DMS 273 (cell line): ENCODE results near the gene MYO1H.
A peak's percentile ranks its signal among the peaks of the same experiment; 100 is the strongest.
"Not testable (repeated sequence)": the region's sequence is repeated elsewhere in the genome, so short reads cannot be mapped to it uniquely, and the experiment has no call there.

Experiments
- DNase-seq: peaks from one replicate; lab custom pipeline; 2025; ENCODE audit not compliant: unreplicated experiment; lab: John Stamatoyannopoulos, UW

Gene MYO1H

DNA sequence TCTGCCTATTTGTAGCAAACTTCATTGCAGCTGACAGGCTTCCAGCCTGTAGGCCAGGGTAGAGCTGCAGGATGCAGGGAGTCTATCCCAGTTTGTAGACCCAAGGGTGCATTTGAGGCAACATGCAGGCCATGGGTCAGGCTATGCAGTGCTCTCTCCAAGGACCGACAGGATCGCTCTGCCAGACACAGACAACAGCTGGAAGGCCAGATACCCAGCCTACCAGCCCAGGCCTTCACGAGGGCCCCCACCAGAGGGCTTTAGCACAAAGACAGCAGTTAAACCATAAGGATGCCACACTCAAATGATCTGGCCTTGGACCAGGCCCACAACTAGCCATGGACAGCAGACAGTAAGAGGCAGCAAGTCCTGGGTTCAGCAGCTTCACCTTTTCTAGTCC lies 119.1 kb downstream of the MYO1H start:
- DNase-seq, result no peak

DNA sequence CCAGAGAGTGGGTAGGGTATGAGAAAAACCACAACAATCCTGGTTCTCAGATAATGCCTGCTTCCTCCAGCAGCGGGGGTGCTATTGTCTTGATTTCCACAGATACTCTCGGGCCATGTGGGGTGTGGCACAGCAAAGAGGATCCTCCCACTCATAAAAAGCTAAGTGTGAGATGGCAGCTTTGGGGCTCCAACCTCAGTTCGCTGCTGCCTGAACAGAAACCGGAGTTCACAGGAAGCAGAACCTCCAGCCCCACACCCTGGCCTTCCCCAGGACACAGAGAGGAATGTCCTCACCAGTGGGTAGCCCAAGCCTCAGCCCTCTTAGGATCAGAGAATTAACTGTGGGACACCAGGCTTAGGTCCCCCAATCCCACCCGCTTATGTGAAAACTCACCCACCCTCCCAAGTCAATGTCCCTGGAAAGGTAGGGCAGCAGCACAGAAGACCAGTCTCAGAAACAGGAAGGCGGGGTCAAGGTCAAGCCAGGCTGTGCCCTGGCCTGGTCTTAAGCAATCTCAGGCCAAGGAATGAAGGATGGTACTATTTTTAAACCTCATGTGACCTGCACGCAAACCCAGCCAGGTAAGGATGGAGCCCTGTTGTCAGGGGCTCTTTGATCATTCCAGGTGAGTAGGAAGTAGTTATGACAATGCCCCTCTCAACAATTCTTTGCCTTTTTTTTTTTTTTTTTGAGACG lies 120.4 kb downstream of the MYO1H start:
- DNase-seq, result no peak

DNA sequence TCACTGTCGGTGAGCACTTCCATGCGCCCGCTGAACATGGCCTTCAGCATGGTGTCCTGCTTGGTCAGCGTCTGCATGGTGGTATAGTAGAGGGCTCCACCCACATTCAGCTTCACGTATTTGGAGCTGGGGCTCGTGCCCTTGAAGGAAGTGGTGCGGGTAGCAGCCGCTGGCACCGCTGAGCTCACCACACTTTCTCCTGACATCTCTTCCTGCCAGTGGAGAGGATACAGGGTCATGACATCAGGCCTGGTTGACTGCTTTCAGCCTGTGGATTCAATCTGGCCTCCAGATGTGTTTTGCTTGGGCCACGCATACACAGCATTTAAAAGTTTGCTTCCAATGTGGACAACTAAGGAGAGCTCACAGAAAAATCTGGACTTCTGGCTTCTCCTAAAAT lies 121.8 kb downstream of the MYO1H start:
- no peak for DNase-seq

DNA sequence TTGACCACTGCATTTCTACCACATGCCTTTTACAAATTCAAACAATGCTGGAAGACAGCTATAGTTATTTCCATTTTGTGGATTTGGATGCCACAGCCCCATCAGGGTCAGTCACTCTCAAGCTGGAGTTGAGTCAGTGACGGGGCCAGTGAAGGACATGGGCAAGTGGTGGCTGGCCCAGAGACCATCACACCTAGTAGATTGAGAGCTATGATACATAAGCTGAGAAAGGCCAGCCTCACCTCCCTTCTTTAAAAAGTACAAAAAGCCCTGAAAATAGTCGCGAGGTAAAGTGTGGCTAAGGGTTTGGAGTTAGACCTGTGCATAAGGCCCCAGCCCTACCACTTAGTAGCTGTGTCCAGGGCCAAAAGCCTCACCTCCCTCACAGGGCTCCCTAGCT lies 125.3 kb downstream of the MYO1H start:
- DNase-seq, result no peak

DNA sequence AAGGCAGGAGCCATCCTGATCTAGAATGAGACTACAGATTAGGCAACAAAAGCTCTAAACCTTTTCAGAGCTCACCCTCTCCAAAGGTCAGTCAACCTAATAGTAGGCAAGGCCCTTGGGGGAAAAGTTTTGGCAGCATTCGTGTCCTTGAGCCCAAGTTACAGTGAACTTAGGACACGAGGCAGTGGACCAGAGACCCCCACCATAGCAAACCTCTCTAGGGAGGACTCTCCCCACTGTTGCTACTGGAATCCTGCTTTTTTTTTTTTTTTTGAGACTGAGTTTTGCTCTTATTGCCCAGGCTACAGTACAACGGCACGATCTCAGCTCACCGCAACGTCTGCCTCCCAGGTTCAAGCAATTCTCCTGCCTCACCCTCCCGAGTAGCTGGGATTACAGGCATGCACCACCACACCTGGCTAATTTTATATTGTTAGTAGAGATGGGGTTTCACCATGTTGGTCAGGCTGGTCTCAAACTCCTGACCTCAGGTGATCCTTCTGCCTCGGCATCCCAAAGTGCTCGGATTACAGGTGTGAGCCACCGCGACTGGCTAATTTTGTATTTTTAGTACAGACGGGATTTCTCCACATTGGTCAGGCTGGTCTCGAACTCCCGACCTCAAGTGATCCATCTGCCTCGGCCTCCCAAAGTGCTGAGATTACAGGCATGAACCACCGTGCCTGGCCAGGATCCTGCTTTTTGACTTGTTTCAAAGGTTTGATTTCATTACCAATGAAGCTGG lies 126.0 kb downstream of the MYO1H start:
- DNase-seq, result not testable (repeated sequence)

DNA sequence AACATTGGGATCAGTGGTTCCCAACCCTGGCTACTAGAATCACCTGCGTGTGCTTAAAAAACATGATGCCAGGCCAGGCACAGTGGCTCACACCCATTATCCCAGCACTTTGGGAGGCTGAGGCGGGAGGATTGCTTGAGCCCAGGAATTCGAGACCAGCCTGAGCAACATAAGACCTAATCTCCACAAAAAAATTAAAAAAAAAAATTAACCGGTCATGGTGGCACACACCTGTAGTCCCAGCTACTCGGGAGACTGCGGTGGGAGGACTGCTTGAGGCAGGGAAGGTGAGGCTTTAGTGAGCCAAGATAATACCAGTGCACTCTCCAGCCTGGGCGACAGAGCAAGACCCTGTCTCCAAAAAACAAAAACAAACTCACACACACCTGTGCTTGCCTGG lies 127.4 kb downstream of the MYO1H start:
- DNase-seq, result no peak

DNA sequence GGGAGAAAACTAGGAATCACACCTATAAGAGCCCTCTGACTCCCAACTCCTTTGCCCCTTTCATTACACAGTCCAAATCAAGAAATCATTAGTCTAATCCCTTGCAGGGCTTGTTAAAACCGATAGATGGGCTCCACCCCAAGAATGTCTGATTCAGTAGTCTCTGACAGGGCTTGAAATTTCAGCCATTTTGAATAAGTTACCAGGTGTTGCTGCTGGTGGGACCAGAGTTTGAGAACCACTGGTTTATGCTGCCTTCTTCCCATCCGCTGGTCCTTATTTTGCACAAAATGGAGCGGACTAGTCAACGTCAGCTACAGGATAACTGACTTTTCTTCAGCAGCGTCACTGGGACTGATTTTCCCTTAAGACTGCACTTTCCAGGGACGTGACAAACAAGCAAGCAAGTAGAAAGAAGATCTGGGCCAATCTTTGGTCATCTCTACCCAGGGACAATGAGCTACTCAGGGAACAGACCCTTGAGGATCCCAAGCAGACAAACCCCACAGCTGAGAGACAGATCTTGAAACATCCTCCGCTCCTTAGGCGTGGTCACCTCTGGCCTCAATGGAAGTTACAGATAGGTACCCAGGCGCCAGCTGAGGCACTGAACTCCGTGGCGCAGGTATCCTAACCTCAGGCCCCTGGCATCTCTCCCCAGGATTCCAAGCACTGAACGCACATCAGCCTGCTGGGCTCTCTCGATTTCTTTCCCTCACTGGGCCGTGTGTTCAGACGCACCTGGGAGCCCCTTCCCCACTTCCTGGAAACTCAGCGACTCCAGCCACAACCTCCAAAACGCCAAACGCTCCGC lies 128.5 kb downstream of the MYO1H start:
- peak; percentile 4 for DNase-seq

DNA sequence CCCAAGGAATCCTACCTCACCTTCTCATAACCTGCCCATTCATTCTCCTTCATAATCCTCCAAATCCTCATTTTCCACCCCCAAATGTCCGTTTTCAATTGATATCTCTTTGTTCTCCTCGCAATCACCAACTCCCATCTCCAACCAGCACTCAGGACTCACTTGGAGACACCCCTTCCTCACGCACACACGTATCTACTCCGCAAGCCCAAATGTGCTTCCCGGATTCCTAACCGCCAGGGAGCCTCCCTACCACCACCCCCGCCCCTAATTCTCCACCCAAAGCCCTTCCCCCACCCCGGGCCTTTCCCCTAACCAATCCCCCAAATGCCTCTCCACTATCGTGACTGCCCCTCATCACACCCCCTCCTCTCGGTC lies 129.1 kb downstream of the MYO1H start:
- no peak for DNase-seq

DNA sequence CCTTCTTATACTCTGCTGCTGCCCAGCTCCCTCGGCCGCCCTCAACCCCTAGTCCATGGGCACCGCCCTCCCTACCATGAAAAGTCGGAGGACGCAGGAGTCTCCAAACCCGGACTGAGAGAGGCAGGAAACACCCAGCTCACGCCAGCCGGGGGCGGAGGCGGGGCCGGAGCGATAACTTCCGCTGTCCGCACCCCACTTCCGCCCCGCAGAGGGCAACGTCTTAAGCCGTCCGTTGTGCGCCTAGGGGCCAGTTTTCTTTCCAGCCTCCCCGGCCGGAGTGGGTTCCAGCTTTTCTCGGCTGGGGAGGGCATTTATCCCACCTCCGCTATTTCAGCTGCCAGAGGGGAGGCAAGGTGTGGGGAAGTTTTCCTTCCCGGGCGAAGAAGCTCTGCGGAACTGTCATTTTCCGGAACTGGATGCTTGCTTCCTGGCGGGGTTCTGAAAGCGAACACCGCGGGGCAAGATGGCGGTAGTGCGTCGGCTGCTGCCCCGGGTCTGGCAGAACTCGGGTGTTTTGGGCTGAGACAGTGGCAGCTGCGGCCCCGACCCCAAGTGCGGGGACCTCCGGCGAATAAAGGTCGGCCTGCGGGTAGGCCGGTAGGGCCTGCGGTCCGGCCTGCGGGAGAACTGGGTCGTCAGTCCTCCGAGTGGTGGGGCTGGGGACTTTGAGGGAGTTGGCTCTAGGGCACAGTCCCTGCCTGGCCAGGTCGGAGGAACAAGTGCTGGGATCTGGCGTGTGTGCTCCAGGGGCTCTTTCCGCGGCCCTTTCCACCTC lies 129.7 kb downstream of the MYO1H start, which contains the start of the genes KCTD10 and UBE3B:
Gene KCTD10, minus strand, starts transcription at position 116 of the 778 bp plus-strand sequence. Its CDS starts 38 bp downstream, at position 78.
Gene UBE3B, plus strand, starts transcription at position 450 of the 778 bp plus-strand sequence. CDS start 5,918 bp downstream, outside the sequence.
- peak; percentile 94 for DNase-seq

DNA sequence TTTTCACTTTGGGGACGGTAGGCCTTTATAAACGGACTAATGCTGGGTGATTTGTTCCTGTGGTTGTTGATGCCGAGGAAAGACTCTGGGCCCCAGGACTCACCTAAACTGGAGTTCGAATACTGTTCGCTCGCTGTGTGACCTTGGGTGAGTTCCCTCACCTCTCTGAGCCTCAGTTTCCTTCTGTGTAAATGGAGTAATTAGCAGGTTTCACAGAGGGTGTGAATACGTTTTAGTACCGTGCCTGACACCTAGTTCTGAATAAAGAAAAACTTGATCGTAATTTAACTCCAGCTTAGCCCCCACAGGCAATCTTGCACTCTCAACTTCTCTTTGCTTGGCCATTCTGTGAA lies 130.2 kb downstream of the MYO1H start:
- DNase-seq, result no peak

DNA sequence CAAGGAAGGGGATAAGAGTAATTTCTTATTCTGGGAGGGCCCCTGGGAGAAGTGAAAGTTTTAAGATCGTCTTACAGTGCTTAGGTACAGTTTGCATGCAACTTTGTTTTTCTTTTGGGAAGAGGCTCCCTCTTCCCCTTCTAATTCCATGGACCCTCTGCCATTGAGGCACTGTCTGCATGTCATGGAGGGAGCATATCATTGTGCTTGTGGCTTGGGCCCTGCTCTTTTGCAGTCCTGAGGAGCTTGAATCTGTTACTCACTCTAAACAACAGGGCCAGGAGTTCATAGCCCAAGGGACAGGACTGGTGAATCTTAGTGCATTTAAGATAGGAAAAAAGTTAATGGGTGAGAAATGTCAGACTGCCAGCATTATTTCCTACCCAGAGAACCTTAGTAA lies 132.1 kb downstream of the MYO1H start:
- DNase-seq, result no peak

DNA sequence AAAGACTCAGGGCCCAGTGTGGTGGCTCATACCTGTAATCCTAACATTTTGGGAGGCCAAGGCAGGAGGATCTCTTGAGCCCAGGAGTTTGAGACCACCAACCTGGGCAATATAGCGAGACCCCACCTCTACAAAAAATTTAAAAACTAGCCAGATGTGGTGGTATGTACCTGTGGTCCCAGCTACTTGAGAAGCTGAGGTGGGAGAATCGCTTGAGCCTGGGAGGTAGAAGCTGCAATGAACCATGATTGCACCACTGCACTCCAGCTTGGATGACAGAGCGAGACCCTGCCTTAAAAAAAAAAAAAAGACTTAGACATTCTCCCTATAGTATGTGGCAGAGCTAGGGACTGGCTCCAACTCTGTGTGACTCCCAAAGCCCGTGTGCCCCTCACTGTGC lies 132.7 kb downstream of the MYO1H start:
- DNase-seq, result no peak

DNA sequence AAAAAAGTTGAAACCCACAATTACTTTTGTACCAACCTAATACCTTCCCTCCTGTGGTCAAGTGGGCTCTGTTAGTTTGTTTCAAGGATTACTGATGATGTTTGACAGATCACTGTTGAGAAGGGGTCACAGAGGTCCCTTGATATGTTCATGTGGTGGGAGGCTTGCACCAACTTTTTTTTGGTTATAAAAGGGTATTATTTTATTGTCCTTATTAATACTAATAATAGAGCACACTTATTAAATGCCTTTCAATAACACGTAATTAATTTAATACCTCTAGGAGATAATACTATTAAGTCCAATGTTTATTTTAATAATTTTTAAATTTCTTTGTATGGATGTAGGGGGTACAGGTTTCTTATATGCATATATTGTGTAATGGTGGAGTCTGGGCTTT lies 134.2 kb downstream of the MYO1H start:
- DNase-seq, result no peak

DNA sequence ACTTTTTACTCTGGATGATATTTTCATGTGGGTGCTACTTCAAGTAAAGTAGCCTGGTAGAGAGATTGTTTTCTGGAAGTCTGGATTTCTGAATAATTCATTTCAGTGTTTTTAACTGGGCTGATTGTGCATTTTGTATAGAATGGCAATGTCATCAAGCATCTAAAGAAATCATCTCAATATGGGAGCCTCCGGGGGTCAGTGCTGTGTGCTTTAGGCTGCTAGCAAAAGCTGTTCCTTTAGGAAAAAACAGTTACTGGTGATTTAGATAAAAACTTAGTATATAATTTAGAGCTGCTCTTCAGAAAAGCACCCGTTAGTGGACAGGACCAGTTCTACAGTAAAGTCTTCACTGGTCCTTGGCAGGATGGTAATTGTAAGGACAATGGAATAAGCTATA lies 134.8 kb downstream of the MYO1H start:
- no peak for DNase-seq

DNA sequence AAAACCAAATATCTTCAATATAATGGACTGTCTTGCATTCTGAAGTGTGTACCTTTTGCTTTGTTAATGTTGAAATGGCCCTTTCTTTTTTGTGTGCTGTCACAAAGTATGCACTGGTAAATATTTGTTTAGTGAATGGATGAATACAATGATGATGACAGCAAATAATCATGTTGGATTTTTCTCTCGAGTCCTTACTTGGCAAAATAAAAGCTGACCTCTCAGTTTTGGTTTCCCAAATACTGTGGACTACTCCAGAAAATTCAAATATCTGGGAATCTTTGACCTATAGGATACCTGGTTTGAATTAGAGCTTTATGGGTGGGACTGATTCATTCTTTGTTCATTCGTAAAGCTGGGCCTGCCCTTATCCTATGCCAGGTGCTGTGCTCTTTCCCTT lies 135.2 kb downstream of the MYO1H start:
- DNase-seq, result no peak

DNA sequence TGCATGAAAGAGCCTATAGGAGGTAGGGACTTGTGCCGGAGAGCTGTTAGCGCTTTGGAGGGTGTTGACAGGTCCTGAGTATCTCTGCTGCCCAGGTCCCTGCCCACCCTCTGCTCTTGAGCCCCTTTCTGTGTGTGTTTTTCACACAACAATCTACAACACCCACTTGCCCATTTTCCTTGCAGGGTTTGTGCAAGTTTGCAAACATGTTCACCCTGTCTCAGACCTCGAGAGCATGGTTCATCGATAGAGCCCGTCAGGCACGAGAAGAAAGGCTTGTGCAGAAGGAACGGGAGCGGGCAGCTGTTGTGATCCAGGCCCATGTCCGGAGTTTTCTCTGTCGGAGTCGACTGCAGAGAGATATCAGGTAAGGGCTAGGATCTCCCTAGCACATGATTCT lies 135.6 kb downstream of the MYO1H start:
- DNase-seq, result no peak

DNA sequence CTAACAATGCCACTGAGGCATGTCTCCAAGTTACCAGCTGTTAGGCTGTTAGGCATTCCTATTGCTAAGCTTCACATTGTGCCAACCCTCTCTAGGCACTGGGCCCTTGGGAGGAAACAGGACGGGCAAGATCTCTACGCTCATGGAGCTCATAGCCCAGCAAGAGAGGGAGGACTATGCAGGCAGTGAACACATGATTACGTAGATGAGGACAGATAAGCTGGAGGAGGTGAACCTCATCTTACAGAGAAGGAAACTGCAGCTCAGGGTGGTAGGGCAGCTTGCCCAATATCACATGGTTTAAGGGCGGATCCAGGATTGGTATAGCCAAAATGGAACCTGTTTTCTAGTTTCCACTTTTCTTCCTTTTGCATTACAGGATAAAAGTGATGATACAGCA lies 137.5 kb downstream of the MYO1H start:
- DNase-seq, result no peak

DNA sequence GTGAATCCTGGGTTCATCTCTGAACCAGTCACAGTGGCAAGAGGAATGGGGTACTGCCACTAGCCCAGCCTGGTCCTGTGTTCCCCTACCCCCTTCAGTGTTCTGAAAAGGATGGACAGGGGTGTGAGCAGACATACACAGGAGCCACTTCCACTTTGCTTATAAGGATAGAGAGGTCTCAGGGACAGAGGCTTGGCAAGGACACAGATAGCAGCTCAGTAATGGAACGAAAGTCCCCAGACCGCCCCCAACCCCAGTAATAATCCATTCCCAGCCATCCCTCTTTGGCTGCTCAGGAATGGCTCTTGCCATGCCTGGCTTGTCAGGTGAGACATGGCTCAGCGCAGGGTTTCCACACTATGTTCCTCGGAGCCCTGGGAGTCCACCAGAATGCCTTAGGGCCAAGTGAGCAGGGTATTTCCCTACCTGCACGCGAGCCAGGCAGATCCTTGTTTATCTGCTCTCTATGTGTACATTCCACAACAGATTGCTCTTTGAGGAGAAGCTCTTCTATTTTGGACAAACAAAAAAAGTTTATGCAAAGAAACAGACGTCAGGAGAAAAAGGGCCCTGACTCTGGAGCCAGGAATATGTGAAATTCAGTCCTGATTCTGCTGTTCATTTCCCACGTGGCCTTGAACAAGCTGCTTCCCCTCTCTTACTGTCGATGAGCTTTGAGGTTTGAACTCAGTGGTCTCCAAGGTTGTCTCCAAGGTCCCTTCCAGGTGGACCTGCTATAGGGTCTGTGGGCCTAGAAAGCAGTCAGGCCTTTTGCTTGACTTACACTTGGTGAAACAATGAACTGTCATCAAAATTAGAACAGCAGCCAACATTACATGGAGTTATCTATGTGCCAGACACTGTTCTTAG lies 139.7 kb downstream of the MYO1H start:
- no peak for DNase-seq

DNA sequence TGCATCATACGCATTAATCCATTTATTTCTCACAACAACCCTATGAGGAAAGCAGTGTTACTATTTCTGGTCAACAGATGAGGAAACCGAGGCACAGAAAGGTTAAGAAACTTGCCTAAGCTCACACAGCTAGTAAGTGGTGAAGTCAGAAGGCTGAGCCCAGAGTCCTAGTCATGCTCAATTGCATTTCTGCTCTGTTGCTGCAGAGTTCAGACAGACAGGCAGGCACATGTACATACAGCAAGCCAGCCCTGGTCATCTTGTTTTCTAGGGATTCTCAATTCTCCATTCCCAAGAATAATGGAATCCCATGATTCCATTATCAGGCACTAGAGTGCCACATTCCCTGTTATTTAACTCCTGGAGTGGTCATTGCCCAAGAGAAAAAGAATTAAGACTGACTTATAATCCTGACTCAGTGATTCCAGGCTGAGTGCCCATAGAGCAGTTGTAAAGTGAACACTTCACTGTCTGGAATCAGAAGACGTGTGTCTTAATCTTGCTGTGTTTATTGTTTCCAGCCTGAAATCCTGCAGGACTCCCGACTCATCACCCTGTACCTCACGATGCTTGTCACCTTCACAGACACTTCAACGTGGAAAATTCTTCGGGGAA lies 140.5 kb downstream of the MYO1H start:
- DNase-seq, result no peak
